Stimulated activated CD4-positive, alpha-beta T cell treated with anti-CD3 and anti-CD28 coated beads, TNF-alpha, amount 100 ng/mL, for 1 hour (primary cell): Measurements from ENCODE around the gene BEST3.
"Not testable (repeated sequence)": the region's sequence is repeated elsewhere in the genome, so short reads cannot be mapped to it uniquely, and the experiment has no call there.

ENCODE experiments used
- DNase-seq, 3 donors: peaks; one replicate each; pipeline ENCODE4 v3.0.0-alpha.2; 2020; ENCODE audit warnings: low read depth in 3 of 3, low spot score in 1 of 3

Gene BEST3

DNA sequence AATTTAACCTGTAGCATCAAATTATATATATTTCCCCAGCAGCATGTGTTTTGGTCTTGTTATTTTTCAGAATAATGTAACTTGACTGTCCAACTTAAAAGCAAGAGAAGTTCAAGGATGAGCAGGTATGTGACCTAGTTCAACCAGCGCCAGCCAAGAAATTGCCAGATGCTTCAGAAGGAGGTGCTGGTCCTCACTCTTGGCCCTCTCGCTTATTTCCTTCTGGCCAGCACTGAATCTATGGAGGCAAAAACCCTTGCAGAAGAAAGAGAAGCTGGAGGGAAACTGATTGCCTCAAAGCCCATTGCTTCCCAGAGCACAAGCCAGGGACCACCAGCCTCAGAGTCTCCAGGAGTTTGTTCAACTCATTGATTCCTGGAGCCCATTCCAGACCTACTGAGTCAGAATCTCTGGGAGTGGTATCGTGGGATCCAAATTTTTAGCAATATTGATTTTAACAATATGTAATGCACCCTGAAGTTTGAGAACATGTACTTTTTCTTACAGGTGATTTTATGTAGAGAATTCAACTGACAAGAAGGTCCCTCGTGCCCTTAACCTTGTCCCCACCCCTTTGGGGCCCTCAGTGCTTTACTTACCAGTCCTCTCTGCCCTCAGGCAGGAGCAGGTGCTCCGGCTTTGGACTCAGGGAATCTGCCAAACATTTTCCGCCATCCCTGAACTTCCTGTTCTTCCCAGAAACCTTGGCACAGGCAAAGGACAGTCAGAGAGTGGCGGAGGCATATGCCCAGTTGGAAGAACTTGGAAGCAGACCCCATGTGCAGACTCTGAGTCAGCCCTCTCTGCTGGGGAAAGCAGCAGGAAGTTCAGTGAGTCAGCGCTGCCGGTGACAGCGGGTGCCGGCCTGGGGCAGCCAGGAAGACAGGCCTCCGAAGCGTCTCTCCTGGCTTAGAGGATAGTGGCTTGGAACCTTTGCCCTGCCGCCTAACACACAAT is 10.4 kb downstream of the BEST3 start:
- peak in 1 of 3 donors; percentile 1 for DNase-seq

GRCh38 chr12:69688021-69688420 is 11.1 kb downstream of the BEST3 start:
- no peak for DNase-seq

GRCh38 chr12:69687390-69687789 is 11.7 kb downstream of the BEST3 start:
- no peak for DNase-seq

DNA sequence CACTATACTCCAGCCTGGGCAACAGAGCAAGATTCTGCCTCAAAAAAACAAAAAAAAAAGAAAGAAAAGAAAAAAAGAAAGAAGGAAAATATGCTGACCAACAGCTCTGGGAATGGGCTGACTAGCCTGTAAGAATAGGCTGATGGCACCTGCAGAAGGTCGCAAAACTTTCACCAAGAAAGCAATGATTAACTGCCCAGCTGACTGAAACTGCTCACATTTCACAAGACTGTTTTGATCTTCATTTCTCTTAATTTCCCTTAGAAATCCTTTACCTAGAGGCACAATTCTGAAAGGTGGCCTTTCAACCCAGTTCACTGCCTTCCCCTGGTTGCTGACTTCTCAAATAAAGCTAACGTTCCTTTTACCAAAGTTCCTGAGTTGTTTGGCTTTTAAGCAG is 12.4 kb downstream of the BEST3 start:
- no peak for DNase-seq

DNA sequence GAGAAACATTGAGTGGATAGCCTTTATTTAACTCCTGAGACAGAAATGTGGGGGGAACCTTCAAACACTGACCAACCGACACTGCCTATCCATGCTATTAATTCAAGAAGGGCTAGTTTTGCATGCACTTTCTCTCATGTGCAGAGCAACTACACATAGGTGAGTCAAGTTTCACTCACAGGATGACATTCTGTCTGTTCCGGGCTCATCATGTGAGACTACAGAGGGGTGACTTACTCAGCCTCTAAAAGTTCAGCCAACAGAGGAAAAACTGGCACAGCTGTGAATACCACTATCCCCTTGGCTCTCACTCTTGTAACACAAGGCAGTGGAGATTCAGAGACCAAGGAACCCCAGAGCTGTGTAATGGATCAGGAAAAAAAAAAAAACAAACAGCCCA is 13.3 kb downstream of the BEST3 start:
- no peak for DNase-seq

GRCh38 chr12:69684466-69684865 is 14.6 kb downstream of the BEST3 start:
- no peak for DNase-seq

GRCh38 chr12:69682110-69682755 is 16.9 kb downstream of the BEST3 start:
- no peak for DNase-seq

DNA sequence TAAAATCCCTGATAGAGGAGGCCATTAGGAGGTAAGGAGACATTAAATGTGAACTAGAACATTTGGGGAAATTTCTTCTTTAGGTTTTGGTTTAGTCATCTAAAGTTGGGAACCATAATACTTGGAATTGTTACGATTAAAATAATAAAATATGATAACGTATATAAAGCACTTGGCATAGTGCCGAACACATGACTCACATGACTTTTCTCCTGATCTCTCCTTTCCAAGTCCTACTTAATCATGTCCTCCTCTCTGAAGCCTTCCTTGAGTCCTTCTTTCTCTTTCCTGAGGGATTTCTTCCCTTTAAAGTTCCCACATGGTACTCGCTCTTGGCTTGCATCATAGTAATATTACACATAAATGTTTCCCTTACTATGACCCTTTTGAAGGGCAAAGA is 20.0 kb downstream of the BEST3 start:
- no peak for DNase-seq

- DNase-seq = no peak
These were observed 22.7 kb downstream of the BEST3 start for GRCh38 chr12:69676257-69677012.

- no peak for DNase-seq
These were observed 26.9 kb downstream of the BEST3 start for GRCh38 chr12:69672195-69672594.

DNA sequence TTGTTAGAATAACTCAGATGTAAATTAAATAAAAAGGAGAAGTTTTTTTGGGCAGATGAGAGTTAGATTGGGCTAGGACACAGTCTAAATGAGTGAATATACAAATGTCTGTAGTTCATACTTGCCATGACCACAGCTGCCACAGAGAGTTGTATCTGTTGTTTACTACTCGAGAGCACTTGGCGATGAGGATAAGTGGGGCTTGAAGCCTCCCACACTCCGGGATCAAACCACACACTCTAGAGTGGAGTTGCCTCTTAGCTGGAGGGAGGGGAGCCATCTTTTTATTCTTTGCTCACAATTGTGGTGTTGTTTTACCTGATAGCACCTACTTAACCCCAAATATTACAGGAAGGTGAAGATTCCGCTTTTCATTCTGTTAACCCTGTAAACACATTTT is 27.5 kb downstream of the BEST3 start:
- no peak for DNase-seq

DNA sequence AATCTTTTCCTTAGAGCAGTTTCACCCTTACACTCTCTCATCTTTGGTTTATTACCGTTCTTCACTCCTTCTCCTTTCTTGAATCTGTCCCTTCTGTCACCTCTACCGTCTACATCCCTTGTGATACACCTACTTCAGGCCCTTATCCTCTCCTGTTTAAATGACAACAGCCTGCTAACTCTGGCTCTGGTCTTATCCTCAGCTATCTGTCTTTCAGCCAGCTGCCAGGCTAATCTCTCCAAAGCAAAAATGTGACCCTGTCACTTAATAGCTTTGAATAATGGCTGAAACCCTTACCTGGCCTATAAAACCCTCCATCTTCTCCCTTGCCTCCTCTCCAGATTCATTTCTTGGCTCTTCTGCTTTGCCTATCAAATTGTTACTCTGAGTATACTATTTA is 32.3 kb downstream of the BEST3 start:
- DNase-seq = no peak

- not testable (repeated sequence) for DNase-seq
These were observed 34.1 kb downstream of the BEST3 start for GRCh38 chr12:69664930-69665377.

DNA sequence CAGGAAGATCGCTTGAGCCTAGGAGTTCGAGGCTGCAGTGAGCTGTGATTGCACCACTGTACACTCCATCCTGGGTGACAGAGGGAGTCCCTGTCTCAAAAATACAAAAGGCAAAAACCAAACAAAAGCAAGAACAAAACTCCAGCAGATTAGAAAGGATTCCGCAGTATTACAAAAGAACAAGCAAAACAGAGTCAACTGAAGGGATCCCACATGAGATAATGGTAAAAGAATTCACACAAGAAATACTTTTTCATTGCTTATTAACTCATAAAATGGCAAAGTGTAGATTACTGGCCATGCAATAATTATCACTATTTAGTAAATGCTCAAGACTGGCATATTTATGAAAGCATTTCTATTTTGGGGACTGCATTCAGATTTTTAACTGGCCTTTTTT is 35.4 kb downstream of the BEST3 start:
- no peak for DNase-seq

DNA sequence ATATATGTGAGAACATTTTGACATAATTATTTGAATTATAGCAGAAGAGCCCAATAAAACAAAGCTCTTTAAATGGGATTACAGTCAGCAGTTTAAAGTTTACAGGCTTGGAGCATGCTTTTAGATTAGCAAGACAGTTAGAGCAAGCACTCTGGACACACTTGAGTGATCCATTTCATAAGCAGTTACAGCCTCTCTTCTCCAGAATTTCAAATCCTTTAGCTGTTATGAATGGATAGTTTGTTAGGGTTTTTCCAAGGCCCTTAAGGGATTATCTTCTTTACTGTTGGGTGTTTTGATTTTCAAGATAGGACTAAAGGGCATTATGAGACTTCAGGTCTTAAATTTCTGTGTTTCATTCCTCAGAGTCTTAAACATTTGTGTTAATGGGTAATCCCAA is 36.3 kb downstream of the BEST3 start:
- DNase-seq = no peak

GRCh38 chr12:69661386-69661785 is 37.7 kb downstream of the BEST3 start:
- no peak for DNase-seq

DNA sequence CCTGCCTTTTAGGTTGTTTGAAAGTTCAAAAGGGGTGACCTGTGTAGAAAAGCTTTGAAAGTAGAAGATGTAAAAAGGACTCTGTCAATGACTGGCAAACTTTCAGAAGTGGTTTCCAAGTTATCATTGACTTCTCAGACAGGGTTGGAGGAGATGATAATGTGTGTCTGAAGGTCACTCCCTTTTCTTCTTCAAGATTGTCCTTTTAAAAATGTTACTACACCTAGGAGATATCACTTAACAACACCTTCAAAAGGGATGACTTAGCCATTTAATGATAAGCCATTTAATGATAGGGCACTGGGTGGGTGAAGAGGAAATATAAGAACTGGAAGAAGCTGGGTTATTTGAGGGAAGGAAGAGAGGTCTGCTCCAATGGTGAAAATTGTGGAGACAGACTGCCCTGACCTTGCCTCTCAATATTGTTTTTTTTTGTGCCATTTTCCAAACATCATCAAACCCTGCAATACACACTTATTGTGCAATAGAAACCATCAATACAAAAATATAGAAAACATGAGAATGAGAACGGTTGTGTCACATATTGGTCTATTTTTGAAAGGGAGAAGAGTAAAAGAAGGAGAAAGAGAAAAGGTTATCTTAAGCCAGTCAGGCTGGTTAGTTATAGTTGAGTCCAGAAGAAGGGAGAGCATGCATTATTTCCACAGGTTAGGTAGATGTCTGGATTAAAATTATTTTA is 38.8 kb downstream of the BEST3 start:
- DNase-seq = no peak

DNA sequence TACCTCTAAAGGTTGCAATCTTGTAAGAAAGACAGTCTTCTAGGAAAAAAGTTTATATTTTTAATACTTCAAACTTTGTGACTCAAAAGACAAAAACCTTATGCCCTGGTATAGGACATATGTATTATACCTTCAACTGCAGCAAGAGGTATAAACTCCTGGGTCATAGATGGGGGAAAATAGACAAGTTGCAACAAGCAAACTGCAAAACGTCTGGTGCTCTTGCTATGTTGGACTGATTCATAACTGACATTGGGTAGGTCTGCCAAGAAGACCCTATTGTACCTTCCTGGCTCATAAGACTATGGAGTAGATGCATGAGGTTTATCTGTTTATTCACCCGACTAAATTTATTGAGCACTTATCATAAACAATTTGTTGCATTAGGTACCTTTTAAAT is 40.9 kb downstream of the BEST3 start:
- no peak for DNase-seq

DNA sequence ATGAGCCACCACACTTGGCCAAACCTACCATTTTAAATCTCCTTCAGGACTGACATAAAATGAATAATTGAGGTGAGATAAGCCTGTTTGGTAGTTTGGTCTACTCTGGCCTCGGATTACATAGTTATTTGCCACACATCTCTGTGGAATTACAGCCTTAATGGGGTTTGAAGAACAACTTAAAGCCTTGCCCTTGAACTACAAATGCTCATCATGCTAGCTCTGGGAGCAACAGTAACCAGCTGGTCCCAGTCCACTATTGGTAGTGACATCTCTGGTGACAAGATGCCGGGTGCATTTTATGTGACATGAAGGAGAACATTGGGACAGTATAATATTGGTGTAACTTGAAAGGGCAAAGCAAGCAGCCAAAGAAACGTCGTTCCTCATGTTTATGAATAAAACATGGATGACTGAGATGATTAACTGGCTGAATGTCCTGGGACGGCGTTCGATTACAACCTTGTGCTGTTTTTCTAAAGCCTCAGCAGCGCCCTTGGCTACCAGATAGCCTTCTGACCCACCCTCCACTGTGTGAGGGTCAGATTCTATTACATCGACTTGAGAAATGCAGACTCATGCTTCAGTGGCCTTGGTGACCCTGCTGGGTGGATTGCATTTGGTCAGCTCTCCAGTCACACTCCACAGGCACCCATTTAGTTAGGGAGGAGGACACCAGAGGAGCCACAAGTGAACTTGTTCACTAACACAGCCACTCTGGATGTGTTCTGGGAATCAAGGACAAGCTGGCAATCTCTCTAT is 41.5 kb downstream of the BEST3 start:
- DNase-seq = no peak

DNA sequence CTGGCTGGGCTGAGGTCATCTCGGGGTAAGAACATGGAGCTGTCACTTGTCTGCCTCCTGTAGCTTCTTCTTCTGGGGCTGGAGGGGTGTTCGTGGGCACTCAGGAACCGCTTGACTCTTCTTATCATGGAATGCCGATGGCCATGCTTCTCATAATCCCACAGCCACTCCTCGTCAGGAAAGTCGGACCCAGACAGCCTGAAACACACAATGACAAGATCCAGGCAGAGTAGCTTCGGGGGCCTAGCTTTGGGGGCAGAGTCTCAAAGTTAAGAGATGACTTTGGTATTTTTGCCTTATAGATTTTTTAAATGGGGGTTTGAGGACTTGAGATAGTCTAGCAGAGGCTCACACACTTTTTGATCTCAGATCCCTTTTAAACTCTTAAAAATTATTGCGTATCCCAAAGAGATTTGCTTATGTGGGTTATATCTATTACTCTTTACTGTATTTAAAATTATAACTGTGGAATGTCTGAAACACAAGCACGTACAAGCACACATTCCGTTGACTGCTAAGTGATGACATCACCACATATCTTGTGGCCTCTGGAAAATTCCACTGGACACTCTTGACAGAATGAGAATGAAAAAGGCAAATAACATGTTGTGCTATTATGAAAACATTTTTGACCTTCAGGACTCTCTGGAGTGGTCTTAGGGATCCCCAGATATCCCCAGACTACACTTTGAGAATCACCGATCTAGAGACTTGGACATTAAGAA is 43.3 kb downstream of the BEST3 start:
- DNase-seq = no peak
